ENCODE data around the gene ALX4. TPM values are rescaled to one million over a fixed set of nuclear protein-coding genes. Genes with fewer than 3 reads are reported as not detected.

ALX4 gene
- total RNA-seq, 4 donors from 2014 or later: 0.31 TPM; not detected in 3

DNA sequence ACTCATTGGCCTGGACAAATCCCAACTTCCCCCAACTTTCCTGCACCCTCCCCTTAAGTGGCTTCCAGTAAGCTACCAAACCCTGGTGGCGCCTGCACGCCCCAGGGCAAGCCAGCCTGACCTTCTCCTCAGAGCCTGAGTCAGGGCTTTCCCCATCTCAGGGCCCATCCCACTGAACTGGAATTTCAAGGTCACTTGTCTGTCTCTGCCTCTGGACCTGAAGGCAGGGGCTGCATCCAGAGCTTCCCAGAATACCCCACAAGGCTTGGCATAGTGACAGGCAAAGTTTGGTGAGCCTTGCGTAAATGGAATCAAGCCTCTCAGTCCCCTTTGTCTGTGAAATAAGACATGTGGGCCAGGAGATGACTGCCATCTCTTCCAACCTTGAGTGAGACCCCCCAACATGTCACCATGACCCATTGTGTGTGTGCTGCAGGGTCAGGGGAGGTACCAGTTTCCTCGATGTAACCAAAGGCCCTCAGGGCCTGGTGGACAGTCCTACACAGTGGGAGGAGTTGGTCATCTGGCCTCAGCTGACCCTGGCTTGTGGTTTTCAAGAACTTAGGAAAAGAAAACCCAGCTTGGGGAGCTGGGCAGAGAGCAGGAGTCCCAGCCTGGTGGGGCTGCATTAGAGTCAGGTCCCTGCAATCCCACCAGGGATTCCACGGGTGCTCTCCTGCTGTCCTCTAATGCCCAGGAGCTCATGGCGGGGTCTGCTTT, 8.9 kb downstream of the ALX4 start:
- Histone ChIP-seq H3K4me1 (peaks cover 0 to 21% (median 10%) of the 10 kb centered on the region in 3 donors), H3K36me3 (no peaks in the 10 kb centered on the region), H3K4me3 (no peak overlapping the region), H3K27me3 (peaks cover 76% of the 10 kb centered on the region), H3K27ac (no peak overlapping the region), H3K9me3 (no peaks in the 10 kb centered on the region)
- 93 to 100% methylated on average over 1 to 2 of the region's 6 CpGs for WGBS, 2 donors (ENCODE audit: low coverage in 1 of 2)
- TF ChIP-seq POLR2A (IDR thresholded peaks at IDR 0.05) (no peak), EP300 (IDR thresholded peaks at IDR 0.05) (no peak), POLR2AphosphoS5 (IDR thresholded peaks at IDR 0.05) (no peak)
- TF ChIP-seq, protein P1, sequence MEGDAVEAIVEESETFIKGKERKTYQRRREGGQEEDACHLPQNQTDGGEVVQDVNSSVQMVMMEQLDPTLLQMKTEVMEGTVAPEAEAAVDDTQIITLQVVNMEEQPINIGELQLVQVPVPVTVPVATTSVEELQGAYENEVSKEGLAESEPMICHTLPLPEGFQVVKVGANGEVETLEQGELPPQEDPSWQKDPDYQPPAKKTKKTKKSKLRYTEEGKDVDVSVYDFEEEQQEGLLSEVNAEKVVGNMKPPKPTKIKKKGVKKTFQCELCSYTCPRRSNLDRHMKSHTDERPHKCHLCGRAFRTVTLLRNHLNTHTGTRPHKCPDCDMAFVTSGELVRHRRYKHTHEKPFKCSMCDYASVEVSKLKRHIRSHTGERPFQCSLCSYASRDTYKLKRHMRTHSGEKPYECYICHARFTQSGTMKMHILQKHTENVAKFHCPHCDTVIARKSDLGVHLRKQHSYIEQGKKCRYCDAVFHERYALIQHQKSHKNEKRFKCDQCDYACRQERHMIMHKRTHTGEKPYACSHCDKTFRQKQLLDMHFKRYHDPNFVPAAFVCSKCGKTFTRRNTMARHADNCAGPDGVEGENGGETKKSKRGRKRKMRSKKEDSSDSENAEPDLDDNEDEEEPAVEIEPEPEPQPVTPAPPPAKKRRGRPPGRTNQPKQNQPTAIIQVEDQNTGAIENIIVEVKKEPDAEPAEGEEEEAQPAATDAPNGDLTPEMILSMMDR (IDR thresholded peaks at IDR 0.05): no peak
- peak; percentile 17 for ATAC-seq

DNA sequence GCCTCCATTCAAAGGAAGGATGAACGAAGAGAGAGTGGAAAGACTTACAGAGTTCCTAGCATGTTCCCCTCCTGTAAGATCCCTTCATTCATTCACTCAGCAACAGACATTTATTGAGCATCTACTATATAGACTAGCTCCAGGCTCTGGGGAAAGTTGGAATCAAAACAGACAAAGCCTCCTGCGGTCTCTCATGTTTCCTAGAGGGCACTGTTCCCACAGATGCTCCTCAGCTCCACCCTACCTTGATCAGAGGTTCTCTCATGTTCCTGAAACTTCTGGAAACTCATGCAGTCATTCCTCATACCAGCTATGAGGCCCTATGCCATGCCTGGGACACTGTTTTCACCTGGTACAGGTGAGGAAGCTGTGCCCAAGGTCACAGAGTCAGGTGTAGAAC, 11.1 kb downstream of the ALX4 start:
- H3K27ac ChIP-seq: no peak overlapping the region
- no peak overlapping the region for H3K4me3 ChIP-seq
- no peaks in the 10 kb centered on the region for H3K9me3 ChIP-seq
- no peaks in the 10 kb centered on the region for H3K36me3 ChIP-seq
- H3K4me1 ChIP-seq: no peaks in the 10 kb centered on the region
- no peak for ATAC-seq
- WGBS, 2 donors (ENCODE audit: low coverage in 1 of 2): 65 to 78% methylated on average over 2 of the region's 2 CpGs
- peaks cover 74% of the 10 kb centered on the region for H3K27me3 ChIP-seq
- TF ChIP-seq, protein P1 (IDR thresholded peaks at IDR 0.05): no peak
- TF ChIP-seq POLR2AphosphoS5 (IDR thresholded peaks at IDR 0.05) (no peak), EP300 (IDR thresholded peaks at IDR 0.05) (no peak), POLR2A (IDR thresholded peaks at IDR 0.05) (no peak)

DNA sequence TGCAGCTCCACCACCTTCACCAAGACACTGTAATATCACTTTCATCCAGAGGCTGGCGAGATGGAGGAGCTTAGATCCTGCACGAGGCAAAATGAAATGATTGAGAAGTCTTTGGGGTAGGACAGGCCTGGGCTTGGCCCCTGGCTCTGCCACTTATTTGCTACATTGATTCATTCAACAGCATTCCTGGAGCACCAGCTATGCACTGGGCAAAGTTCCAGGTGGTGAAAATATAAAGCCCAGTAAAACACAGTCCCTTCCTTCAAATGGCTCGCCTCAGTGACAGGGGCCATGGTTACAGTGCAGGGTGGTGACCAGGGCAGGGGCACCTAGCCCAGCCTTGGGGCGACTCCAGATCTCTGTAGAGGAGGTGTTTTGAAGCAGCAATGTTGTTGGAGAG, 19.7 kb downstream of the ALX4 start:
- TF ChIP-seq POLR2AphosphoS5 (IDR thresholded peaks at IDR 0.05) (no peak), EP300 (IDR thresholded peaks at IDR 0.05) (no peak), POLR2A (IDR thresholded peaks at IDR 0.05) (no peak)
- TF ChIP-seq, protein P1 (IDR thresholded peaks at IDR 0.05): no peak
- H3K27ac ChIP-seq: no peak overlapping the region
- ATAC-seq: no peak

DNA sequence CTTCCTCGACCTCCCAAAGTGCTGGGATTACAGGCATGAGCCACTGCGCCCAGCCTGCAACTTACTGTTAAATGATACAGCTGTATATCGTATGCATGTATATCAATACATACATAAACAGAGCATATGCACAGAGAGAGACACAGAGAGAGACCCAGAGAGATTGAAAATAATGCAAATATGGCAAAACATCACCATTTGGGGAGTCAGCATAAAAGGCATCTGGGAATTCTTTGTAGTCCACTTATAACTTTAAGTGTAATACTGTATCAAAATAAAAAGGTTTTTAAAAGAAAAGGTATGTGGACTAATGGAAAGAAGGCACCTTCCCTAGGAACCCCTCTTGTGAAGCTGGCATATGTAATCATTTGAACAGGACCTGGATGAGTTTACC, 21.8 kb downstream of the ALX4 start:
- TF ChIP-seq EP300 (IDR thresholded peaks at IDR 0.05) (no peak), POLR2A (IDR thresholded peaks at IDR 0.05) (no peak)
- TF ChIP-seq, protein P1 (IDR thresholded peaks at IDR 0.05): no peak
- ATAC-seq: no peak
- Histone ChIP-seq H3K9me3 (no peaks in the 10 kb centered on the region), H3K27ac (no peak overlapping the region), H3K4me1 (no peaks in the 10 kb centered on the region), H3K36me3 (no peaks in the 10 kb centered on the region), H3K4me3 (no peak overlapping the region), H3K27me3 (peaks cover 8% of the 10 kb centered on the region)
- 94 to 100% methylated on average over 1 to 2 of the region's 3 CpGs for WGBS, 2 donors (ENCODE audit: low coverage in 1 of 2)

More for the DNA sequence above, 19.7 kb downstream of the ALX4 start:
- WGBS, 2 donors (ENCODE audit: low coverage in 1 of 2): 28 to 42% methylated on average over 2 of the region's 4 CpGs
- Histone ChIP-seq H3K36me3 (no peaks in the 10 kb centered on the region), H3K4me3 (no peak overlapping the region), H3K4me1 (no peaks in the 10 kb centered on the region), H3K27me3 (peaks cover 26% of the 10 kb centered on the region), H3K9me3 (no peaks in the 10 kb centered on the region)

DNA sequence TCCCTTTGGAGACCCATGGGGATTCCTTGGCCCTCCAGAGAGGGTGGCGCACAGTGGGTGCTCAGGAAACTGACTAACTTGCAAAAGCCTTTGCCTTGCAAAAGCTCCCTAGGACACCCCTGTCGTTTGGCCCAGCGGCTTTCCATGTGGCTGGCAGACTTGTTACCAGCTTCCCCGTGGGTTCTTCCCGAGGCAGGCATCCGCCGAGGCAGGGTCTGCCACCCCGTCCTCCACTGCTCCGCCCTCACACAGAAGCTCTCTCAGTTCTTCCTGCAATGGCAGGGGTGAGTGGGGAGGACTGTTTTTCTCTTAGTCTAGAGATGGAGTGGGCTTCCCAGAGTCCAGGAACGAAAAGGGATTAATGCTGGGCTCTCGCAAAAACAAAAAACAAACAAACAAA, 23.0 kb downstream of the ALX4 start:
- Histone ChIP-seq H3K4me1 (no peaks in the 10 kb centered on the region), H3K27ac (no peak overlapping the region), H3K4me3 (no peak overlapping the region), H3K9me3 (no peaks in the 10 kb centered on the region), H3K36me3 (no peaks in the 10 kb centered on the region), H3K27me3 (peaks cover 8% of the 10 kb centered on the region)
- ATAC-seq: no peak
- TF ChIP-seq EP300 (IDR thresholded peaks at IDR 0.05) (no peak), POLR2A (IDR thresholded peaks at IDR 0.05) (no peak), POLR2AphosphoS5 (IDR thresholded peaks at IDR 0.05) (no peak)
- TF ChIP-seq, protein P1 (IDR thresholded peaks at IDR 0.05): no peak
- WGBS, 2 donors (ENCODE audit: low coverage in 1 of 2): 60 to 100% methylated on average over 1 of the region's 11 CpGs

All from gastroesophageal sphincter (tissue), 4 donors.